HG03025 (cell line): Measurements from ENCODE around the gene RNU6-1.

Experiments used
- ATAC-seq: cut with Tn5 transposase; IDR thresholded peaks from one replicate; pipeline ENCODE4 v1.9.1; 2021; ENCODE audit warnings: mild to moderate bottlenecking, moderate library complexity; ENCODE audit not compliant: unreplicated experiment, low FRiP score

RNU6-1 gene

DNA sequence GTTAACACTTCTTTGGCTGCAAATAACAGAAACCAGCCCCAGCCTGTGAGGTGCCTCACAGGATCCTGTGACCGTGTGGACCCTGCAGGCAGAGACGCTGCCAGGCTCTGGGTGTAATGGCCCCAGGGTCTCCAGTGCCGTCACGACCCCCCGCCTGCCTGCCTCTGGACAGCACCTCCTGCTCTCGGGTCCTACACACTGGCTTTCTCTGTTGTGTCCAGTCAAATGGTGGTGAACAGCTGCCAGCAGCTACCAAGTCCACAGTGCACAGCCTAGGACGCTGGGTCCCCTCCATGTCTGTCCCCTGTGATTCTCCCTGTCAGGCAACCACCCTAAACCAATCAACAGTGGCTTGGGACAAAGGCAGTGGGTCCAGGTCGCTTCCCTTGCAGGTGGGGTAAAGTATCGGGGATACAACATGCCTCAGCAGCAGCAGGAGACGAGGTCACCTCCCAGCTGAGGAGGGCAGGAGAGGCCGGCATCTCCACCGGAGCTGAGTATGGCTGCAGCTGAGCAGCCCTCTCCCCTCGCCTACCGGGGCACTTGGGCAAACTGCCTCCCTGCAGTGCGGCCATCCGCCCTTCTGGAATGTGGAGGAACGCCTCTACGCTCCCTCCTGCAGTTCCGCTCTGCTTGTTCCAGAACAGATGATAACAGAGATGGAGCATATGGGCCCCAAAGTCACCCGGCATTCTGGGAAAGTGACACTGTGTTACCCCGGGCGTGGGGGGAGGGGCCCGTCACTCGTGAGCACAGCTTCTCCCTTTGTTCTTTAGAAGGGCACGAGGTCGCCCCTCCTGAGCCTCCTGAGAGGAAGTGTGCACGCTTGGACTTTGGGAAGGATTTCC is 35.6 kb downstream of the RNU6-1 start:
- no peak for ATAC-seq

DNA sequence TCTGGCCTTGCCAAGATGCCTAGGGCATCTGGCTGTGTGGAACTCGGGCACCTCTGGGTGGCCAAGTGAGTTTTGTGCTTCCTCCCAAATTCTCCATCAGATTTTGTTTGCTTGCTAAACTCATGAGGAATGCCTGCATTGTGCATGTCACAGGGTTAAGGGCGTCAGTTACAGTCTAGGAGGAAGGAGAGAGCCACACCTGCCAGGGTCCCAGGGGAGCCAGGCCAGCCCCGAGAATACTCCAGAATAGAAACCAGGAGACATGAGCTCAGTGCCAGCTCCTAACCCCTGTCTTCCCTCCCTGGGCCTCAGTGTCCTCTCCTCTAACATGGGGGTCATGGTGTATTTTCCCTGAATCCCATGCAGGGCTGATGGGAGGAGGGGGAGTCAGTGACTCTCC is 36.5 kb downstream of the RNU6-1 start:
- no peak for ATAC-seq

DNA sequence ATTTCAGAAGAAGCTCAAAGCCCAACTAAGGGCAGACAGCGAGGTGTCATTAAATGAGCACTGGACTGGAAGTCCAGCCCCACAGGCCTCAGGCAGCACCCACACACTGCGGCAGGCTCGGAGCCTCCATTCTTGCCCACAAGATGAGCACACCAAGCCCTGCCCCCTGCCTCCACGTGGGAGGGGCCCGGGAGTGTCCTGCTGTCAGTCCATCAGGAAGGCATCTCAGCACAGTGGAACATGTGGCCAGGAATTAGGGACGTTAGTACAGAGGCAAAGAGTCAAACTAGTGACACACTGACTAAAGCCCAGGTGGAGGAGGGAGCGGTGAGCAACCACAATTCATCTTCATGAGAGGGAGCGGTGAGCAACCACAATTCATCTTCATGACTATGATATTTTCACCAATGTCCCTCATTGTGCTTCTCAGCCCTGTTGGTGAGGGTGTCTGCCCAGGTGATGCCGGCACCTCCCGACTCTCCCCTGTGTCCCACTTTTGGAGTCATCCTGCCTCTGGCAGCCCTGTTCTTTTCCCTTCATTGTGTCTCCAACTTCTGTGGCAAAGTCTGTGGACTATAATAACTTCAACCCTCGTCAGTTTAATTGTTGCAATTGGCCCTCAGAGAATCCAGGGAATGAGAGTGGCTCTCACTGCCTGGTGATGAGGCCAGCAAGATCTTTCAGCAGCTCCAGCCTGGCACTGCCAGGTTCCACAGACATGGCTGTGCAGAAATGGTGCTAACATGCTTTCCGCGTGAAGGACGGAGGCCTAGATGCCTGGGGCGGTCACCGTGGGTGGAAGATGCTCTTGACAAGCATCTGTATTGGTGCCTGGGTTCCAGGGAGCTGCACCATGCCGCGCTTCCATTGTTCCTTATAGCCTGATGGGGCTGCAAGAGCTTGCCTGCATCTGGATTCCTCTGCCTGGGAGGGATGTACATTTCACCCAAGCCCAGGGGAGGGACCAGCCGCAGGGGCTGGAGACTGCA is 37.6 kb downstream of the RNU6-1 start:
- ATAC-seq, result no peak

DNA sequence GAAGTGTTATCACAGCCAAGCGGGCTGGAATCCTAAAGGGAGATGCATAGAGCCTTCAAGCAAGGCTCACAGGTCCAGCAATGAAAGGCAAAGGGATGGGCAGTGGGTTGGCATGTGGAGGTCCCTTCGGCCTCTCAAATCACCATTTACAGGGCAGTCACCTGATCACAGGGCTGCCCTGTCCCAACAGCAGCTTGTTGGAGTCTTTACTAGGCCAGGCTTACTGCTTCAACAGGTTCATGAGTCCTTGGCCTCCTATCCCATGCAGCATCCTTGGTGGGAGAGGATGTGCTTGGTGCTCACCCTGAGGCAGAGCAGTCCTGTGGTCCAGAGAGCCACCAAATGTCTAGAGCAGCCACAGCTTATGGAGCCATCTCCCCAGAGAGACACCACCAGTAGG is 38.7 kb downstream of the RNU6-1 start:
- no peak for ATAC-seq

DNA sequence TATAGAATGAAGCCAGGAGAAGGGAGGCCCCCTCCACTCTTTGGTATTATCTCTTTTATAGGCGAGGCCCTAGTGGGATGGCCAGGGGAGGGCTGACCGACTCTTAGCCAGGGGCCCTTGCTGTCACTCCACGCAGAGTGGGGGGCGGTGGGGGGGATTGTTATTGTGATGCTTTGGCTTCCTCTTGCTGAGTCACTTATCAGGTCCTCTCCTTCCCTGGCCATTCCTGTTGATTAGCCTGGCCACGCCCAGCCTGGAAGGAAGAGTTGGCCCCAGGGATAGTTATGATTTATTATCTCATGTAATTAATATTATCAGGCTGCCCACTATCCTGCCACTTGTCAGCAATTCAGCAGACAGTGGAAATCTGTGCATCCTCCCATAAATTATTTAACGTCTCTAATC is 40.0 kb downstream of the RNU6-1 start:
- no peak for ATAC-seq

DNA sequence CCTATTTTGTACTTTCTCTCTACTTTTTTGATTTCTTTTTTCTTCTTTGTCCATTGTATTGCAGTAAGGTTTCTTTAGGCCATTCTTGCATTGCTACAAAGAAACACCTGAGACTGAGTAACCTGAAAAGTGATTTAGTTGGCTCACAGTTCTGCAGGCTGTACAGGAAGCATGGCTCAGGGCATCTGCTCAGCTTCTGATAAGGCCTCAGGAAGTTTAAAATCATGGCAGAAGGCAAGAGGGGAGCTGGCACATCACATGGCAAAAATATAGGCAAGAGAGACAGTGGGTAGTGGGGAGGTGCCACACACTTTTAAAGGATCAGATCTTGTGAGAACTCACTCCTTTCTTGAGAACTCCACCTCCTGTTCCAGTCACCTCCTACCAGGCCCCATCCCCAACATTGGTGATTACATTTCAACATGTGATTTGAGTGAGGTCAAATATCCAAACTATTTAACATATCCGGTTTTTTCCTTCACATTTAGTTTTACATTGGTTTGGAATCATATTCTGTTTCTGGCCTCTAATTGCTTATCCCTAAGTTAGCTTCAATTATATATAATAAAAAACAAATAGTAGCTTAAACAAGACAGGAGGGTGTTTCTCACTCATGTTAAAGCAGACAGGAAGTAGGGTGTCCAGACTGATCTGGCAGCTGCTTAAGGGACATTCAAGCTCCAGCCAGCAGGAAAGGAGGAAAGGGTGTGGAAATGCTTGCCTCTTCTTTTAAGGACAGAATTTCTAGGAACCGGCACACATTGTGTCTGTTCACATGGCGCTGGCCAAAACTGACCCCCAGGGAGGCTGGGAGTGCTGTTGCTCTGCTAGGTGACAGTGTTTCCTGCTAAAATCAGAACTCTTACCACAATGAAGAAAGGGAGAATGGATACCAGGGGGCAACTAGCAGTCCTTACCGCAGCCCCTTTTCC is 43.4 kb downstream of the RNU6-1 start:
- no peak for ATAC-seq

DNA sequence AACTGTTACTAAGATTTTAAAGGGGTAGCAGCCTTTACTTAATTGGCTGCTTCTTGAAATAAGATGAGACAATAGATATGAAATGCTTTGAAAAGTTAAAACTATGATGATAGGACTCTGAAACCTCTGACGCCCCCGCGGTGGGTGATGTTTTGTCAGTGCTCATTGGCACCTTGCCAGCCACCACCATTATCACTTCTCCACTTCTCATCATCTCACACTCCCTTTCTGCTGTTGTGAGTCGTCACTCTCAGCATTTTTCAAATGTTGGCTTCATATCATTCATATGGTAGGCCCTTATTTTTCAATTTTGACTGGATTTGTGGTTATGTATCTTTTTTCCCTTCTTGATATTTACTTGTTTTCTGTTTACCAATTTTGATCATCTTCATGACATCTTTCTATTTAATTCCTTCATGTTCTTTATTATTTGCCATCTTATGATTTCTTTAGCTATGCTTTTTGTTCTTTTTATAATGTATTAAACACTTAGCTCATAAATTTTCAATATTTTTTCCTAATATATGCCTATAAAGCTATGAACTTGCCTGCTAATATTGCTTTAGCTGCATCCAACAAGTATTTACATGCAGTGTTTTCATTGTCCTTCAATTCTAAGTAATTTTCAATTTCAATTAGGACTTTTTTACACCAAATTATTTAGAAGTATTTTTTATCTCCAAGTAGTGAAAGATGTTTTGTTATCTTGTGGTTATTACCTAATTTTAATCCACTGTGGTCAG is 44.8 kb downstream of the RNU6-1 start:
- ATAC-seq, result no peak

DNA sequence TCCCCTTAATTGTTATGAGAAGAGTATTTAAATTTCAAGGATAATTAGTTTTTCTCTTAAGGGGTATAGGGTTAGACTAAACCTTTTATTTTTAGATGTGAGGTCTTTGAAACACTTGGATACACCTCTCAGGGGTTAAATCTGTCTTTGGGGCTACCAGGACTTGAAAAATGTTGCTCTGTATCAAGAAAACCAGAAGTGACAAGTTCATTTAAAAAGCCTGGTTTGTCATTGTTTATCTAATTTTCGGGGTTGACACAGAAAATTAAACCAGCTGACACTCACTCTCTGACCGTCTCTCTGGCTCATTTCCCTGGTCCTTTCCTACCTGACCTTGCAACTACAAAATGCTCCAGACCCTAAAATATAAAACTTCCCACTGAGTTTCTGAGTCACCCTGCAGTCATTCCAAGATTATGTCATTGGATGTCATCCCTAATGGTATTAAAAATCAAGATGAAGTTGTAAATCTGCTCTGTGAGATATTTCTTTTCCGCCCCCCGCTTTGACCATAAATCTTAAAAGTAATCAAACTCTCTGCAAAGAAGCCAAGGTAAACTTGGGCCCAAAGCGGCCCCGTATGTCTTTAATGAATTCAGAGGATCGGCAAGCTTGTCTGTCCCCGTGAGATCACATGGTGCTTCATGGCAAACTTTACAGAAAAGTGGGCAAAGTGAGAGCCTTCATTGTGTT is 47.4 kb downstream of the RNU6-1 start:
- ATAC-seq, result no peak

DNA sequence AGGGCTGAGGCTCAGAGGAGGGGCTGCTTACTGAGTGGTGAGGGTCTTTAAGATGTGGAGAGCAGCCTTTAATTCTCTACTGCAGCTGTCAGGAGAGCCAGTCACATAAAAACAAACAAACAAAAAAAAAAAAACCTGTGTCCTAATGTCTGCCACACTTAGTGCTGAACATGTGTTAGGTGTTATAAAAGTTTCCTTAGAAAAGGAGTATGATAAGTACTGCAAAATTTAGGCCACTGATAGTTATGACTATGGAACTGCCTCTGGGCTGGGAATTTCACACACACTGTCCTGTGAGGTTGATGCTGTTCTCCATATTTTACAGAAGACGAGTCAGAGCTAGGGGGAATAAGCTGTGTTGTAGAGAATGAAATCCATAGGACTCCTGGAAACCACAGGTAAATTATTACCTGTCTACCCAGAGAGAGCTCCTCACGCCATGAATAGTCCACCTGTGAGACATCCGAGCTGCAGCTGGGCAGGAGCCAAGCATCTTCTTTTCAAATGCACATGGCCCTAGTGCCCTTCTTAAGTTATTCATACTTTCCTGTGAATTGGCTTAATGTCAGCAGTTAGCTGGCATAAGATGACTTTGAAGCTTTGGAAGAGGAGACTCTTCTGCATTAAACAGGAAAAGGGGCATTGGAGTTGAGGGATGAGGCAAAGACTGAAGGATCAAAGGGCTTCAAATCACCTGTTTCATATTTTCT is 49.1 kb downstream of the RNU6-1 start:
- ATAC-seq, result no peak
